ENCODE data around the gene FBXO42.
"Not testable (repeated sequence)": the region's sequence is repeated elsewhere in the genome, so short reads cannot be mapped to it uniquely, and the experiment has no call there.

Gene FBXO42

GRCh38 chr1:16260814-16261213, 91.5 kb downstream of the FBXO42 start:
- DNase-seq (ENCODE audit: low read depth): no peak

- DNase-seq (ENCODE audit: low read depth): no peak
Measured at GRCh38 chr1:16258591-16259135, 93.6 kb downstream of the FBXO42 start.

GRCh38 chr1:16257968-16258367, 94.3 kb downstream of the FBXO42 start:
- no peak for DNase-seq (ENCODE audit: low read depth)

DNA sequence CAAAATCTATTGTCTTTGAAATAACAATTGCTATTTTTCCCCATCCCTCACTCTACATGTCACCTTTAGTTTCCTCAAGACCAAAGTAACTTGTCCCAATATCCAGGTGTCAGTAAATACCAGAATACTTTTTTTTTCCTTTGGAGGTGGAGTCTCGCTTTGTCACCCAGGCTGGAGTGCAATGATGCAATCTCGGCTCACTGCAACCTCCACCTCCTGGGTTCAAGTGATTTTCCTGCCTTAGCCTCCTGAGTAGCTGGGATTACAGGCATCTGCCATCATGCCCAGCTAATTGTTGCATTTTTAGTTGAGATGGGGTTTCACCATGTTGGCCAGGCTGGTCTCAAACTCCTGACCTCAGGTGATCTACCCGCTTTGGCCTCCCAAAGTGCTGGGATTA, 94.7 kb downstream of the FBXO42 start:
- not testable (repeated sequence) for DNase-seq (ENCODE audit: low read depth)

- no peak for DNase-seq (ENCODE audit: low read depth)
Measured at GRCh38 chr1:16256478-16256877, 95.8 kb downstream of the FBXO42 start.

DNA sequence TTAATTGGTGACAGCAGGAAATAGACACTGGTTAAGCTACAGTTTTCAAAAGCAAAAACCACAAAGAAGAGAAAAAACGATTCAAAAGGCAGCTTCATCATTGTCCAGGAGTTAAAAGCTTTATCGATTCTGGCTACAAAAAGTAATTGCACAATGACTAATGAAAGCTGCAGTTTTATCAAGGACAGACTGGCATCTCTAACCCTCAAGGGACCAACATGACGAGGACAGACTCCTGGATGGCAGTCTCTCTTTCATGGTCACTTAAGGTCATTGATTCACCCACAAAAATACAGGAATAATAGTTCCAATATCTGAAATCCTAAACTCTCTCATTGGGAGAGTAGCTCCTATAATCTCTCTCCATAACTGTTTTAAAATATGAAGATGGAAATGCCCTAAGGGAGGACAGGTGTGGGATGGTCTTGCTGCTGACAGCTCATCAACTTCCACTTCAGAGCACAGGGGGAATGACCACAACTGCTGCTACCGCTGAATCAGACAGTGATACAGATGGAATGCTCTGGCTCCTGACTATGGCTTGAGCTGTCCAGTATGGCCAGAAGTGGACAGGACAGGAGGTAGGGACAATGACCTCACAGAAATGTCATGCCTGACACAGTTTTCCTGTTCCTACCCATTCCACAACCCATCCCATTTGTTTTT, 97.9 kb downstream of the FBXO42 start:
- no peak for DNase-seq (ENCODE audit: low read depth)

DNA sequence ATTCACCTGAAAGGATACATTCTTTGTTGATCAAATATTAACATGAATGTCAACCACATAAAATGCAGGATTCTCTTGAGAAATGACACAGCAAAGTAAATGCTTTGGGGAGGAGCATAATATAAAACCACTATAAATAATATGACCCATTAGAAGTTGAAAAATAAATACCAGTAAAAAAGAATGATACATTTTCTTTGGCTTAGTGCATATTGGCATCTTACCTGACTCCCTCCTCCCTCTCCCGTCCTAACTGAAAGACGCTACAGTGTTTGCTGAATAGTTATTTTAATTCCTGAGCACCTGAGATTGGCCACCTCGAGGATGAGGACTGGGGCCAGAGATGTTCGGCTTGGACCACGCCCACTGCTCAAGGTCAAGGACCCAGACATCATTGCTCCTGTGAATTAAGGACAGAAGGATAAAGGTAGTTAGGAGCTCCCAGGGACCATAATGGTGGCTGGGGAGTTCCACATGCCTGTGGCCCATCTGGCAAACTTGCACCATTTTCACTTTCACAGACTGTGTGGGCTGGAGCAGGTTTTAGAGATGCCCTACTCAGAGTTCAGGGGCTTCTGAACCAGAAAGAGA, 98.9 kb downstream of the FBXO42 start:
- DNase-seq (ENCODE audit: low read depth): no peak

DNA sequence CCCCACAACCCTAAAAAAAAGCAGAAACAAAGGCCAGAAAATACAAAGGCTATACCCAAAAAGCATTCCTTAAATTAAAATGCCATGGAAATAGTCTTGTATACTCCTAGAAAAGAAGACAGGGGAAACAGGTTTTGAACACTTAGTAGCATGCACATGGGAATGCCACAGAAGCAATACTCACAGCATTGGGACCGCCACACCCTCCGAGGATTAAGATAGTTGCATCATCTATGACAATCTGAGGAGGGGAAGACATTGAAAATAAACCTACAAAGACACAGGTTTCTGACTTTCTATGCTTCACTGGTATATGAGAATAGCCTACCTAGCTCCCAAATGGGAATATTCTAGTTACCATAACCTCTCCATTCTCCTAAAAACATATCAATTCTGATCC, 99.4 kb downstream of the FBXO42 start:
- DNase-seq (ENCODE audit: low read depth): no peak

DNA sequence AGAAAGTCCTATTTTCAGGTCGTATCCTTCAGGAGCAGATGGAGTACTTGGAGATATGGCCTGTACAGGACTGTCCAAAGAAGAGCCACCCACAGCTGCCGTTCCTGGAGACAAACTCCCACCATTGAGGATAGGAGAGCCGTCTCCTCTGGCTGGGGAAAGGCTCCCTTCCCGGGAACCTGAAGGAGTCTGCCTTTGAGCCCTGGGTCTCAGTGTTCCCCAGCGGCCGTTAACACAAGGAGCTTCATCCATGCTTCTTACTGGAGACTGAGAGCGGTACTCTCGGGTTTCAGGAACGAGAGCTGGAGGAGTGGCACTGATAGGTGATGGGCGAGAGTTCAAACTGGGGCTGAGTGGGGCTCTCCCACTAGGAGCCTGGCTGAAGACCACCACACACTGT, 100.9 kb downstream of the FBXO42 start:
- DNase-seq (ENCODE audit: low read depth): no peak

DNA sequence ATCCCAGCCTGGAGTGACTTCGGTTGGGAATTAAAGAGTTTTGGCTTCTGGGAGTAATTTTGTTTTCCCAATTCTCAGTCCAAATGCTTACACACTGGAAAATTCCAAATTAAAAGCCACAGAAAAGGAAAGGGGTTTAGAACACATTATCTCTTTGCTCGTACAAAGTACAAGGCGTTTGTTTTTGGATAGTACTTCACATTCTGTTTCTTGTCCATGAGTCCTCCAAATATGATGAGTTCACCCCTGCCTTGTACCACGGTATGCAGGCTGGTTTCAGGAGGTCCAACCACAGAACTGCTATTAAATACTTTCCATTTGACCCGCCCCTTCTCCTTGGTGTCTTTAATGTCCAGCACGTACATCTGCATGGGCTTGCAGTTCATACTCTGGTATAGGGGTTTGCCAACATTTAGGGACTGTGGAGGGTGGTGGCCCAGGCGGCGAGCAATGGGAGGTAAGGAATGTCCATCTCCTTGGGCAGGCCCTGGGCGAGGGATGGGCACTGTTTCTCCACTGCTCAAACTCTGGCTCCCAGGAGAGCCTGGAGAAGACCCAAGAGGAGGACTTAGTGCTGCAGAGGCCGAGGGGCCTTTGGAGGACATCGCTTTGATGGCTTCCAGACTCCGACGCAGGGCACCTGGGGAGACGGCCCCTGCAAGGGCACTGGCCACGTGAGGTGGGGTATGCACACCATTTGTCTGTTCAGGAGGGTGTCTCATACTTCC, 101.6 kb downstream of the FBXO42 start:
- DNase-seq (ENCODE audit: low read depth): no peak

DNA sequence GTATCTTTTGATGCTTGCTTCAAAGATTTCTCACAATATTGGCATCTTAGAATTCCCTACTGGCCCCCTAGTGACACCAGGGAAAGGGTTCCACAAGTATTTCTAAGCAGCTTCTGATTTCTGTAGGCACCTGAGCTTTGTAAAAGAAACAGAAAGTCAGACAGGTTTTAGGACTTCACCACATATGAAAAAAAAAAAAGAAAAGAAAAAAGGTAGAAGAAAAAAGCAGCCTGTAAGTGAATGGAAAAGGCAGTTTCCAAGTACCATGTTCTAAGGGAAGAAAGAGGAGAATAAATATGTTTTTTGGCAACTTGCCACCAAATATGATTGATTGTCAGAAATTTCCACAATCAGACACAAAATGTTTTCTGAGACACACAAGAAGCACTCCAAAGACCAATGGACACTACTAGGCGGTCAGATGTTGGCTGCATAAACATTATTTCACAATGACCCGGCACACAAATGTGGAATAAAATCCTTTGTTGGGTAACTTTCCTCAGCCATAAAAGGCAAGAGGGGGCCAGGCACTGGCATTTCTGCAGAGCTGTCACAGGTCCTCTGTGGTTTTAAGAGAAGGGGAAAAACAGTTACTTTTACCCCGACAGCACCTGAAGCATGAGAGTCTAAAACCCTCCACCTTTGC, 102.6 kb downstream of the FBXO42 start:
- no peak for DNase-seq (ENCODE audit: low read depth)

GRCh38 chr1:16248603-16249516, 103.4 kb downstream of the FBXO42 start:
- DNase-seq (ENCODE audit: low read depth): no peak

GRCh38 chr1:16248007-16248436, 104.3 kb downstream of the FBXO42 start:
- no peak for DNase-seq (ENCODE audit: low read depth)

DNA sequence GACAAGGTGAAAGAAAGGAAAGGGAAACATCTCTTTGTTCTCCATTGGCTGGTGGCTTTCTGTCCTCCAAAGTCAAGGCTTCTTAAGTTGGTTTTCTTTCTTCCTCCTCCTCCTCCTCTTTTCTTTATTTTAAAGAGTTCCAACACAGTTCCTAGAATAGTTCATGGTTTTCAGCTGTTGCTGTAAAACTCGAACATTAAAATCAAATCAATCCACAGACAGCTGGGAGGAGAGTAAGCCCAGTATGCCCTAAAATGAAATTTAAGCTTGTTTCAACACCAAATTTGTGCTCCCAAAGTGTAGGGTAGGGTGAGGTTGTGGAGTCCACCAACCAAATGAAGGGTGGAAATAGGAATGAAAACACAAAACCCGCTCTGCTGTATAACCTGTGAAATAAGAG, 104.8 kb downstream of the FBXO42 start:
- DNase-seq (ENCODE audit: low read depth): no peak

- no peak for DNase-seq (ENCODE audit: low read depth)
Measured at GRCh38 chr1:16246961-16247360, 105.3 kb downstream of the FBXO42 start.

- not testable (repeated sequence) for DNase-seq (ENCODE audit: low read depth)
Measured at GRCh38 chr1:16246239-16246638, 106.0 kb downstream of the FBXO42 start.

GRCh38 chr1:16245476-16246196, 106.6 kb downstream of the FBXO42 start:
- no peak for DNase-seq (ENCODE audit: low read depth)

- no peak for DNase-seq (ENCODE audit: low read depth)
Measured at GRCh38 chr1:16244650-16245285, 107.5 kb downstream of the FBXO42 start.

- DNase-seq (ENCODE audit: low read depth): peak; percentile 60
Measured at GRCh38 chr1:16243936-16244649, 108.2 kb downstream of the FBXO42 start.

GRCh38 chr1:16243215-16243610, 109.1 kb downstream of the FBXO42 start:
- no peak for DNase-seq (ENCODE audit: low read depth)

All from activated T-helper 9 cell treated with anti-CD3 and anti-CD28 coated beads, Interleukin-2, amount 50 U/mL, for 16 hours (primary cell).